NT2/D1 (cell line): ENCODE data around the gene MAN2A2.

Experiments
- SUZ12 ChIP-seq: IDR thresholded peaks from 2 replicates; pipeline ENCODE4 v1.6.1; 2011; ENCODE audit not compliant: insufficient read length, insufficient read depth; ENCODE audit errors: extremely low read depth
- YY1 ChIP-seq: IDR thresholded peaks from 2 replicates; pipeline ENCODE4 v1.6.1; 2011; ENCODE audit not compliant: insufficient read length, insufficient read depth
- ZNF274 ChIP-seq: IDR thresholded peaks from 2 replicates; pipeline ENCODE4 v1.6.1; 2011; ENCODE audit warnings: mild to moderate bottlenecking, low read depth, low read length

DNA sequence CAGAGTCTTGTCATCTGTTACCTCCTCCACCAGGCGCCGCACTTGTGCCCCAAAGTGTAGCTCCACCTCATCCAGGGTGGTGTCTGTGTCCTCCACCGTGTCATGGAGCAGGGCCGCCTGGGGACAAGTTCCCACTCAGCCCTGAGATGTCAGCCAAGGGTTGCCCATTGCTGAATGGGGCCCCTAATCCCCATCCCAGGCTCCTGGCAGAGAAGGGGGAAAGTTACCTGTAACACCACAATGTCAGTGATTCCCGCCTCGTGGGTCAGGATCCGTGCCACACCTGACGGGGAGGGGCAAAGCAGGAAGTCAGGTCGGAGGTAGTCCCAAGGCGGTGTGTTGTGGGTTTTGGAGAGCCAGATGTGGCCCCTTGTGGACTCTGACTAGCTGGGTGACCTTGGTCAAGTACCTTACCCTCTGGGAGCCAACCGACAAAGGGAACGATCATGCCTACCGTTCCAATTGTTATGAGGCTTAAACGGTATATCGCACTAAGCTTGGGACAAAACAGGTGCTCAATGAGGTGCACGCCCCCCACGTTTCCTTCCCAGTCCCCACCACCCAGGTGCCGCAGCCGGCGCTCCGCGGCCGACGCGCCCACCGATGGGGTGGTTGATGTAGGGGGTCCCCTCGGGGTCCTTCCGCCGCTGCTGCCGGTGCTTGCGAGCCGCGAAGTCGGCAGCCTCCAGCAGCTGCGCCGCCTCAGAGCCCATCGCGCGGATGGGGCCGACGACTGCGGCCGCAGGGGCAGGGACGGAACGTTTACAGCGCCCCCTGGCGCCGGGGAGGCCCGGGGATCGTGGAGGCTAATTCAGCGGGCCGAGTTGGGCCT, 28.9 kb downstream of the MAN2A2 start, which contains the start of gene HDDC3:
- TF ChIP-seq SUZ12, result no peak
- no peak for TF ChIP-seq YY1
- no peak for TF ChIP-seq ZNF274
